H1 (cell line): ENCODE results near the gene SARS2. TPM values are rescaled to one million over a fixed set of nuclear protein-coding genes. Genes with fewer than 3 reads are reported as not detected.

ENCODE experiments used
- CTCF ChIA-PET: fragments of 300-600 bp; sonication (Branson Sonifier 250); formaldehyde crosslinking; loops from one replicate; lab custom pipeline; 2021; ENCODE audit not compliant: partially characterized antibody; lab: Charles Lee
- POLR2A ChIA-PET: fragments of 300-600 bp; sonication (Branson Sonifier 250); formaldehyde crosslinking; loops from one replicate; lab custom pipeline; 2021; ENCODE audit warnings: inconsistent platforms; ENCODE audit not compliant: partially characterized antibody; lab: Charles Lee
- DNase-seq, 2 experiments: peaks; one replicate each; pipeline versions ENCODE4 v3.0.0 to v3.0.0-alpha.2; 2010 to 2022; ENCODE audit warnings: low spot score in 2 of 2, low read depth in 1 of 2, mixed read lengths in 1 of 2
- FAIRE-seq: peaks from 2 replicates; lab custom pipeline; 2011; peaks lifted over from hg19 to GRCh38; lab: Jason Lieb, UNC
- H2AFZ ChIP-seq: 2 replicates; pipeline ENCODE4 v1.8.1; 2012; ENCODE audit warnings: low read length, inconsistent platforms
- H2AK5ac ChIP-seq: 2 replicates; pipeline ENCODE4 v1.6.1; 2013; ENCODE audit warnings: low read depth, low read length
- H2BK120ac ChIP-seq: replicated peaks from 2 replicates; pipeline ENCODE3; 2013; ENCODE audit warnings: low read depth, low read length, inconsistent platforms
- H2BK12ac ChIP-seq: 2 replicates; pipeline ENCODE4 v1.6.1; 2013; ENCODE audit warnings: low read depth, low read length
- H2BK15ac ChIP-seq: 2 replicates; pipeline ENCODE4 v1.6.1; 2013; ENCODE audit warnings: low read length
- H2BK20ac ChIP-seq: 2 replicates; pipeline ENCODE4 v1.6.1; 2013; ENCODE audit warnings: low read length
- H2BK5ac ChIP-seq: 2 replicates; pipeline ENCODE4 v1.6.1; 2013; ENCODE audit warnings: low read depth, low read length
- H3K14ac ChIP-seq: 2 replicates; pipeline ENCODE4 v1.6.1; 2013; ENCODE audit warnings: inconsistent platforms; ENCODE audit not compliant: insufficient read length
- H3K18ac ChIP-seq: 2 replicates; pipeline ENCODE4 v1.6.1; 2013; ENCODE audit warnings: low read length; ENCODE audit errors: extremely low read depth
- H3K23ac ChIP-seq: 2 replicates; pipeline ENCODE4 v1.6.1; 2013; ENCODE audit warnings: inconsistent platforms; ENCODE audit not compliant: insufficient read length
- H3K23me2 ChIP-seq: 2 replicates; pipeline ENCODE4 v1.6.1; 2013; ENCODE audit warnings: low read depth, low read length
- H3K27ac ChIP-seq: 2 replicates; pipeline ENCODE4 v1.6.1; 2011; ENCODE audit warnings: low read depth, low read length, inconsistent platforms
- H3K27me3 ChIP-seq, 4 experiments: replicated peaks in 1 of 4; 1 replicate in 1 of 4; 2 replicates in 3 of 4; pipeline versions ENCODE4 v1.6.1 to v1.8.1; 2011 to 2013; ENCODE audit warnings: low read length in 3 of 4, mild to moderate bottlenecking in 3 of 4, inconsistent platforms in 2 of 4, mixed read lengths in 2 of 4, moderate library complexity in 1 of 4; ENCODE audit not compliant: control insufficient read depth in 3 of 4, insufficient read depth in 3 of 4; ENCODE audit errors: extremely low read depth in 1 of 4
- H3K36me3 ChIP-seq, 4 experiments: 2 replicates each; pipeline versions ENCODE4 v1.6.1 to v1.8.1; 2011 to 2013; ENCODE audit warnings: mild to moderate bottlenecking in 4 of 4, low read length in 3 of 4, moderate library complexity in 2 of 4, control low read depth in 1 of 4, inconsistent platforms in 1 of 4; ENCODE audit not compliant: insufficient read depth in 4 of 4, control insufficient read depth in 2 of 4
- H3K4ac ChIP-seq: replicated peaks from 2 replicates; pipeline ENCODE3; 2013; ENCODE audit warnings: low read length, low read depth, mixed read lengths, inconsistent platforms; ENCODE audit not compliant: insufficient read length
- H3K4me1 ChIP-seq, 4 experiments: replicated peaks in 1 of 4; 1 replicate in 1 of 4; 2 replicates in 3 of 4; pipeline versions ENCODE4 v1.6.1 to v1.8.1; 2011 to 2013; ENCODE audit warnings: low read length in 3 of 4, inconsistent platforms in 2 of 4, mixed read lengths in 1 of 4; ENCODE audit not compliant: insufficient read depth in 4 of 4, control insufficient read depth in 3 of 4
- H3K4me2 ChIP-seq, 2 experiments: 2 replicates each; pipeline versions ENCODE4 v1.6.1 to v1.8.1; 2011 to 2013; ENCODE audit warnings: low read depth in 2 of 2, low read length in 2 of 2, control low read depth in 1 of 2, inconsistent platforms in 1 of 2, mild to moderate bottlenecking in 1 of 2; ENCODE audit not compliant: insufficient read depth in 1 of 2
- H3K4me3 ChIP-seq, 4 experiments: fragments of 200-600, 300-600 bp in 1 of 4; sonication (generic), shearing (Covaris generic), sonication (Bioruptor Twin) in 1 of 4; 2 replicates each; pipeline versions ENCODE4 v1.5.1 to v1.8.1; 2011 to 2016; ENCODE audit warnings: low read length in 4 of 4, low read depth in 3 of 4, control low read depth in 2 of 4, inconsistent platforms in 2 of 4, mild to moderate bottlenecking in 2 of 4, mixed read lengths in 1 of 4, moderate library complexity in 1 of 4; ENCODE audit not compliant: insufficient read depth in 2 of 4; ENCODE audit errors: extremely low read depth in 1 of 4
- H3K56ac ChIP-seq: replicated peaks from 2 replicates; pipeline ENCODE3; 2013; ENCODE audit warnings: low read depth, mild to moderate bottlenecking, mixed read lengths, low read length, inconsistent platforms; ENCODE audit not compliant: insufficient read length
- H3K79me1 ChIP-seq: 2 replicates; pipeline ENCODE4 v1.6.1; 2013; ENCODE audit warnings: low read depth, low read length, control low read depth
- H3K79me2 ChIP-seq, 2 experiments: 2 replicates each; pipeline versions ENCODE4 v1.6.1 to v1.8.1; 2012 to 2013; ENCODE audit warnings: low read length in 2 of 2, mild to moderate bottlenecking in 2 of 2, inconsistent platforms in 1 of 2; ENCODE audit not compliant: insufficient read depth in 2 of 2, control insufficient read depth in 1 of 2
- H3K9ac ChIP-seq, 4 experiments: replicated peaks in 1 of 4; 1 replicate in 1 of 4; 2 replicates in 3 of 4; pipeline versions ENCODE4 v1.6.1 to v1.8.1; 2011 to 2013; ENCODE audit warnings: low read depth in 3 of 4, low read length in 3 of 4, control low read depth in 2 of 4, mild to moderate bottlenecking in 2 of 4, moderate library complexity in 2 of 4, inconsistent platforms in 1 of 4; ENCODE audit errors: extremely low read depth in 1 of 4
- H3K9me3 ChIP-seq, 2 experiments: 2 replicates each; pipeline versions ENCODE4 v1.6.1 to v1.8.1; 2012 to 2013; ENCODE audit warnings: mild to moderate bottlenecking in 2 of 2, moderate library complexity in 2 of 2, control low read depth in 1 of 2, inconsistent platforms in 1 of 2, low read depth in 1 of 2, low read length in 1 of 2, mixed read lengths in 1 of 2; ENCODE audit not compliant: insufficient read depth in 2 of 2
- H4K20me1 ChIP-seq, 2 experiments: replicated peaks in 1 of 2; 2 replicates each; pipeline versions ENCODE3 to v1.8.1; 2011 to 2013; ENCODE audit warnings: inconsistent platforms in 2 of 2, low read length in 2 of 2, mild to moderate bottlenecking in 1 of 2; ENCODE audit not compliant: insufficient read depth in 2 of 2, control insufficient read depth in 1 of 2
- H4K5ac ChIP-seq: 2 replicates; pipeline ENCODE4 v1.6.1; 2013; ENCODE audit warnings: low read length, low read depth, mixed read lengths, inconsistent platforms; ENCODE audit not compliant: insufficient read length
- H4K8ac ChIP-seq: 2 replicates; pipeline ENCODE4 v1.8.0; 2013; ENCODE audit warnings: mild to moderate bottlenecking, moderate library complexity, low read length, inconsistent platforms; ENCODE audit not compliant: insufficient read depth; ENCODE audit errors: extremely low read depth
- H4K91ac ChIP-seq: replicated peaks from 2 replicates; pipeline ENCODE3; 2013; ENCODE audit warnings: low read length, mixed read lengths, inconsistent platforms; ENCODE audit not compliant: insufficient read length
- CREB1 ChIP-seq: IDR thresholded peaks from 2 replicates; pipeline ENCODE4 v1.6.1; 2012; ENCODE audit warnings: inconsistent platforms
- KDM1A ChIP-seq: fragments of 200-600, 300-600 bp; sonication (generic); IDR thresholded peaks from 2 replicates; pipeline ENCODE4 v1.7.1; 2016; ENCODE audit warnings: mild to moderate bottlenecking, low read length, borderline replicate concordance
- MAX ChIP-seq: IDR thresholded peaks from 2 replicates; pipeline ENCODE4 v1.6.1; 2012; ENCODE audit warnings: inconsistent platforms
- POLR2A ChIP-seq, 2 experiments: IDR thresholded peaks; 1 replicate in 1 of 2; 2 replicates in 1 of 2; pipeline ENCODE4 v1.6.1; 2011; ENCODE audit warnings: low read depth in 2 of 2, low read length in 2 of 2, mild to moderate bottlenecking in 2 of 2; ENCODE audit errors: control extremely low read depth in 1 of 2
- SIN3A ChIP-seq, 2 experiments: IDR thresholded peaks in 1 of 2; conservative IDR thresholded peaks in 1 of 2; 2 replicates each; pipeline ENCODE4 v1.6.1; 2011 to 2012; ENCODE audit warnings: low read length in 2 of 2, improper control_type of control experiment in 1 of 2, low read depth in 1 of 2, mild to moderate bottlenecking in 1 of 2
- TAF1 ChIP-seq: IDR thresholded peaks from 2 replicates; pipeline ENCODE4 v1.6.1; 2011; ENCODE audit warnings: mild to moderate bottlenecking, low read depth, low read length
- TAF7 ChIP-seq: optimal IDR thresholded peaks from 2 replicates; pipeline ENCODE3; 2011; ENCODE audit warnings: low read depth, mild to moderate bottlenecking, inconsistent platforms, low read length, moderate library complexity, borderline replicate concordance
- TEAD4 ChIP-seq: IDR thresholded peaks from 2 replicates; pipeline ENCODE4 v1.6.1; 2012; ENCODE audit warnings: low read depth, low read length, inconsistent platforms, mixed read lengths
- USF2 ChIP-seq: IDR thresholded peaks from 2 replicates; pipeline ENCODE4 v1.6.1; 2011; ENCODE audit warnings: low read length, improper control_type of control experiment
- ZNF274 ChIP-seq: IDR thresholded peaks from 2 replicates; pipeline ENCODE4 v1.7.0; 2012; ENCODE audit warnings: low read length, borderline replicate concordance; ENCODE audit errors: extremely low read depth
- WGBS, 2 experiments: shearing (Covaris generic) in 1 of 2; methylation state at CpG; one replicate each; pipeline versions ENCODE4 v1.1.6 to v1.1.7; 2013 to 2015; ENCODE audit warnings: low lambda C conversion rate in 2 of 2, mixed read lengths in 2 of 2, inconsistent platforms in 1 of 2, low coverage in 1 of 2, missing lambda C conversion rate in 1 of 2; ENCODE audit not compliant: insufficient replicate concordance in 2 of 2, insufficient coverage in 1 of 2, insufficient read length in 1 of 2; ENCODE audit errors: extremely low coverage in 1 of 2, missing lambda C conversion rate in 1 of 2; 5-methylcytosine and 5-hydroxymethylcytosine counted together
- polyA plus RNA-seq, 7 experiments: library from polyadenylated mRNA; depleted of rRNA in 3 of 7; stranded (reverse) in 5 of 7; unstranded in 2 of 7; fragments of >200 nt in 5 of 7; fragments of 200-250 nt in 2 of 7; gene quantifications; 1 replicate in 5 of 7; 2 replicates in 1 of 7; 4 replicates in 1 of 7; pipeline versions ENCODE4 v1.2.1 to v1.2.3, GENCODE V29; 2011 to 2013; ENCODE audit warnings: missing spikeins in 2 of 7, mixed read lengths in 2 of 7
- total RNA-seq: library from RNA; stranded (reverse); fragmentation: NEBNext Ultra II Directional; extraction: Animal tissue kit (Norgen Biotek cat#: 25700); gene quantifications from 2 replicates; pipeline ENCODE4 v1.2.1, GENCODE V29; 2021

SARS2 gene
- total and polyA plus RNA-seq, 2 of the 8 experiments (the other 6 are each of a cell fraction or from before 2014, with no cell fraction given) = 68.0 to 102 TPM

- Histone ChIP-seq H4K20me1 (peaks cover 0 to 3% of the 10 kb centered on the region in 2 experiments), H3K56ac (no peak overlapping the region), H3K18ac (peak overlapping the region; percentile 66; the same call in 1 of the 2 replicates), H2BK12ac (no peak overlapping the region), H2BK5ac (no peak overlapping the region), H3K36me3 (peaks cover 0 to 2% (median 0%) of the 10 kb centered on the region in 4 experiments; a peak in 2 of 8 replicates), H4K91ac (peak overlapping the region; percentile 52), H3K79me1 (no peaks in the 10 kb centered on the region; the same call in 1 of the 2 replicates), H4K5ac (peak overlapping the region; percentile 58), H3K27ac (peak overlapping the region; percentile 80), H3K9me3 (0 out of 4 replicates have a peak, but pooled peaks cover 0 to 2% of the 10 kb centered on the region in 2 experiments), H3K23ac (no peak overlapping the region), H3K9ac (peak overlapping the region in 3 of 4 experiments; percentile 76 to 83 (median 78); a peak in 6 of 7 replicates), H2BK120ac (no peak overlapping the region), H2BK15ac (no peak overlapping the region), H3K4me1 (peaks cover 0 to 9% (median 3%) of the 10 kb centered on the region in 4 experiments; a peak in 4 of 7 replicates), H2AFZ (0 out of 2 replicates have a peak overlapping the region, but pooled peaks have one; percentile 7), H3K23me2 (peaks cover 13% of the 10 kb centered on the region; the same call in 1 of the 2 replicates), H4K8ac (peak overlapping the region; percentile 86; the same call in 1 of the 2 replicates), H3K14ac (no peak overlapping the region), H3K4me3 (peak overlapping the region; percentile 74 to 90 (median 84)), H3K4me2 (peak overlapping the region; percentile 84 to 94), H3K27me3 (peaks cover 0 to 9% (median 4%) of the 10 kb centered on the region in 4 experiments; a peak in 3 of 7 replicates), H3K79me2 (peaks cover 0 to 16% of the 10 kb centered on the region in 2 experiments; a peak in 2 of 4 replicates), H2BK20ac (no peak overlapping the region), H2AK5ac (no peak overlapping the region), H3K4ac (peak overlapping the region; percentile 1)
- POLR2A ChIA-PET = interaction anchor here (0.5 to 2.5 kb wide), 23 partner anchors 9 to 1534 kb away, joined by 3 to 11 read pairs (median 4); partner anchors contain the start of genes CCER2, ECH1, FBXO17 and MRPS12
- CTCF ChIA-PET = interaction anchor here (0.6 to 2.3 kb wide), 10 partner anchors 9 to 215 kb away, joined by 3 to 11 read pairs (median 4); partner anchors contain the start of genes CCER2, MRPS12 and SARS2
- peak; percentile 9 for TF ChIP-seq TAF7
- 0 out of 2 replicates have a peak, but pooled peaks have one; percentile 46 for TF ChIP-seq CREB1
- 0 out of 4 replicates have a peak, but pooled peaks of 1 of the 2 experiments have one; percentile 53 for TF ChIP-seq SIN3A (conservative IDR thresholded peaks at IDR 0.05 in 1 of 2, IDR thresholded peaks at IDR 0.05 in 1 of 2; ENCODE audit: low read depth in 1 of 2, low read length in 2 of 2)
- TF ChIP-seq TAF1 = peak; percentile 79
- TF ChIP-seq KDM1A = no peak
- TF ChIP-seq MAX = peak; percentile 4; the same call in 1 of the 2 replicates
- TF ChIP-seq USF2 = no peak; the same call in 1 of the 2 replicates
- 0 out of 2 replicates have a peak, but pooled peaks have one; percentile 26 for TF ChIP-seq TEAD4
- no peak for TF ChIP-seq ZNF274
- TF ChIP-seq POLR2A (IDR thresholded peaks at IDR 0.05; ENCODE audit: control extremely low read depth in 1 of 2, low read depth in 2 of 2, low read length in 2 of 2) = peak in 1 of 2 experiments; percentile 60; a peak in 1 of 3 replicates
- FAIRE-seq (no peak), DNase-seq (no peak)
- WGBS, 2 experiments = 9 to 100% methylated on average over 1 to 8 of the region's 8 CpGs
Measured at GRCh38 chr19:38900202-38900629, 30.3 kb downstream of the SARS2 start.
